Activated T-helper 1 cell treated with anti-CD3 and anti-CD28 coated beads, Interleukin-12 subunit alpha, Interleukin-12 subunit beta, Interleukin-2, Interleukin-4 antibody, amounts not matched to agents 30 ng/mL and 10 ng/mL and 1 ng/mL, durations not matched to agents 14 hours and 24 hours and 36 hours (primary cell): ENCODE results near the gene IFI27L2. TPM values are rescaled to one million over a fixed set of nuclear protein-coding genes. Genes with fewer than 3 reads are reported as not detected.

Experiments
- DNase-seq: peaks from one replicate; pipeline ENCODE4 v3.0.0; 2021; ENCODE audit warnings: low spot score
- H3K27ac Mint-ChIP-seq: one replicate; pipeline ENCODE4 v1.8.0; 2021; ENCODE audit warnings: mild to moderate bottlenecking, mixed read lengths
- H3K27me3 Mint-ChIP-seq: one replicate; pipeline ENCODE4 v1.8.0; 2022; ENCODE audit warnings: mild to moderate bottlenecking, moderate library complexity, mixed read lengths; ENCODE audit not compliant: insufficient read depth
- H3K36me3 Mint-ChIP-seq: one replicate; pipeline ENCODE4 v1.8.0; 2021; ENCODE audit warnings: low read depth, mixed read lengths
- H3K4me1 Mint-ChIP-seq: one replicate; pipeline ENCODE4 v1.8.0; 2021; ENCODE audit warnings: low read depth, mixed read lengths
- H3K4me3 Mint-ChIP-seq: one replicate; pipeline ENCODE4 v1.8.0; 2021; ENCODE audit warnings: mild to moderate bottlenecking, moderate library complexity, mixed read lengths
- H3K9me3 Mint-ChIP-seq: one replicate; pipeline ENCODE4 v1.8.0; 2021; ENCODE audit warnings: mixed read lengths
- intact Hi-C: fragments of 100-400 bp; cut with micrococcal nuclease; formaldehyde crosslinking; loops from one replicate; pipeline ENCODE4 v1.15.1; 2024
- total RNA-seq: library from RNA; stranded (reverse); gene quantifications from 2 replicates; pipeline ENCODE4 v1.2.3, GENCODE V29; 2022

The IFI27L2 gene
- total RNA-seq, 1 donor from 2014 or later: 33.5 TPM

DNA sequence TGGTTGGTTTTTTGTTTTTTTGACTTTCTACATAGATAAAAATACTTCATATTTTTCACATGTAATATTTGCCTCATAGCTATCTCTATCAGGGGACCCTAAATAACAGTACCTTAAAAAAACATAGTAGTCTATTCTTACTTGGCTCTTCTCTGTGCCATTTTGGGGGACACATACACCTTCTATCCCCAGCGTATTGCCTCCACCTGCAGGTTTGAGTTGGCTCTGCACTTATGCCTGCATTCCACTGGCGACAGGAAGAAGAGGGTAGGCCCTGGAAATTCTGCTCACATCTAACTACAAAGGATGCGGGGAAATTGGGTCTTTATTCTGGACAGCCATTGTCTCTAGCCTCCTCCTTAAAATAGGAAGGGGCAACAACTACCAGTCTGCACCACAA lies 13.8 kb upstream of the IFI27L2 start:
- intact Hi-C loops: no loop called here
- Mint-ChIP-seq H3K27me3 (peaks cover 13% of the 10 kb centered on the region), H3K27ac (no peak overlapping the region), H3K4me3 (no peak overlapping the region), H3K36me3 (no peaks in the 10 kb centered on the region), H3K9me3 (no peaks in the 10 kb centered on the region), H3K4me1 (peaks cover 13% of the 10 kb centered on the region)
- no peak for DNase-seq

DNA sequence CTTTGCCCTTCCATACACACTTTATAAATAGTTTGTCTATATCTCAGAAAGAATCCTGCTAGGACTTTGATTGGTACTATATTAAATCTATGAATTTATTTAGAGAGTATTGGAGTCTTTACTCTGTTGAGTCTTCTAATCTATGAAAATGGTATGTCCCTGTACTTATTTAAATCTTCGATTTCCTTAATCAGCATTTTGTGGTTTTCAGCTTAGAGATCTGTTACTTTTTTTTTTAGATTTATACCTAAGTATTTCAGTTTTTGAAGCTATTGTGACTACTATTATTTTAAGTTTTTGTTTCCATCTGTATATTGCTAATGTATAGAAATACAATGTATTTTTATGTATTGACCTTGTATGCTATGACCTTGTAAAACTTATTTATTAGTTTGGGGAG lies 13.4 kb upstream of the IFI27L2 start:
- Mint-ChIP-seq H3K4me3 (no peak overlapping the region), H3K9me3 (no peaks in the 10 kb centered on the region), H3K4me1 (peaks cover 13% of the 10 kb centered on the region), H3K36me3 (no peaks in the 10 kb centered on the region), H3K27ac (no peak overlapping the region), H3K27me3 (peaks cover 10% of the 10 kb centered on the region)
- intact Hi-C loops: no loop called here
- no peak for DNase-seq

DNA sequence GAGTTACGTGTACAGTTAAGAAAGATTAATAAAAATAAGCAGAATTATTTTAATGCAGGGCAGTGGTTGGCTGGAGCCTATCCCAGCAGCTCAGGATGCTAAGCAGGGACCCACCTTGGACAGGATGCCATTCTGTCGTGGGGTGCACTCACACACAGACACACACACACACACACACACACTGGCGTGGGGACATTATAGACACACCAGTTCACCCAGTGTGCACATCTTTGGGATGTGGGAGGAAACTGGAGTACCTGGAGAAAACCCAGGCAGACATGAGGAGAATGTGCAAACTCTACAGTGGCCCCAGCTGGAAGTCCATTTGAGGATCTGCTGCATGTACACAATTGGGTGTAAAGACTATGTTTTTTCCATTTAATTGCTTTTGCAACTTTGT lies 12.8 kb upstream of the IFI27L2 start:
- H3K36me3 Mint-ChIP-seq: no peaks in the 10 kb centered on the region
- no peak overlapping the region for H3K4me3 Mint-ChIP-seq
- H3K4me1 Mint-ChIP-seq: peaks cover 13% of the 10 kb centered on the region
- intact Hi-C loops: no loop called here
- peaks cover 8% of the 10 kb centered on the region for H3K27me3 Mint-ChIP-seq
- no peaks in the 10 kb centered on the region for H3K9me3 Mint-ChIP-seq
- DNase-seq: no peak
- no peak overlapping the region for H3K27ac Mint-ChIP-seq

DNA sequence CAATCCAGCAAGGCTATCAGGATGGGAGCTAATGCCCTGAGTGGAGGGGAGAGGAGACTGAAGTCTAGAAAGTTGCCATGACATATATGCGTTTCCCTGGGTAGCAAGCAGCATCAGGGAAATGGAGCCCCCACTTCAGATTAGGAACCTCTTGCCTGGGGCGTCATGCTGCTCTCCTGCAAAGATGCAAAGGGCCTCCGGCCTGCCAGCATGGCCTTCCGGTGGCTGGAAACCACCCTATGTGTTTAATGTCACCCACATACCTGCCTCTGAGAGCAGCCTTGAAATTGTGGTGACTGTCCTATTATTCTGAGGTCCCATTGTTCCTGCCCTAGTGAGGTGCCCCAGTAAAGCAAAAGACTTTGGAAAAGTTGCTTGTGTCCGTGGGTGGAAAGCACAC lies 10.0 kb upstream of the IFI27L2 start:
- Mint-ChIP-seq H3K4me1 (peaks cover 8% of the 10 kb centered on the region), H3K36me3 (no peaks in the 10 kb centered on the region), H3K27me3 (peaks cover 15% of the 10 kb centered on the region), H3K27ac (no peak overlapping the region), H3K4me3 (no peak overlapping the region), H3K9me3 (peaks cover 12% of the 10 kb centered on the region)
- intact Hi-C loops: no loop called here
- DNase-seq: no peak

DNA sequence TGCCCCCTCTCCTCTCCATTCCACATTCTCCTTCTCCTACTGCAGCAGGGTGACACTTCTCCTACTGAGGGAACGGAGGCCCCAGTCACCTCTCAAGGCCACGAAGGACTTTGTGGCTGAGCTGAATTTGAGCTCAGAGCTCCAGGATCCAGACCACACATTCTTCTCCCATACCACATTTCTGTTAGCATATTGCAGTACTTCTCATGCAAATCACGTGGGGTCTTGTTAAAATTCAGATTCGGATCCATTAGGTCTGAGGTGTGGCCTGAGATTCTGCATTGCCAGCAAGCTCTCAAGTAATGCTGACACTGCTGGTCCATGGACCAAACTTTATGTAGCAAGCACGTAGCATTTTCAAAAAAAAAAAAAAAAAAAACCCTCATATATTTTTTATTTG lies 9.6 kb upstream of the IFI27L2 start:
- no peak for DNase-seq
- Mint-ChIP-seq H3K27me3 (peaks cover 18% of the 10 kb centered on the region), H3K36me3 (no peaks in the 10 kb centered on the region), H3K4me1 (peaks cover 6% of the 10 kb centered on the region), H3K4me3 (no peak overlapping the region), H3K9me3 (peaks cover 12% of the 10 kb centered on the region), H3K27ac (no peak overlapping the region)
- intact Hi-C loops: no loop called here

DNA sequence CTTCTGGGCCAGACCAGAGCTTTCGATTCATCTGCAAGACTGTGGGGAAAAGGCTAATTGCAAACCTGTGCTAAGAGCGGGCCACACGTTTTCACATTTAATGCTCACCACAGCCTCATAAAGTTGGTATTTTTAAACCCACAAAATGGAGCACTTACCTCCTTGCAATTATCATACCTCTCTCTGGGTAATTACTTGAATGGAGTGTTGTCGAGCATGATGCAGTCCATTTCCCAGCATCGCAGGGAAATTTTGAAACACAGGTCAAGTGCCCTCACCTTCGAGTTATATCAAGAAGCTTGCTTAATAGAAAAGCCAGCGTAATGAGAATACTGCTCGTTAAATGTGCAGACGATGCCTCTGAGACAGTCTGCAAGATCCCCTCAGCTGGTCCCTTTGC lies 8.8 kb upstream of the IFI27L2 start:
- H3K27me3 Mint-ChIP-seq: peaks cover 24% of the 10 kb centered on the region
- no peak for DNase-seq
- H3K36me3 Mint-ChIP-seq: no peaks in the 10 kb centered on the region
- H3K4me1 Mint-ChIP-seq: peaks cover 6% of the 10 kb centered on the region
- no peak overlapping the region for H3K27ac Mint-ChIP-seq
- intact Hi-C loops: no loop called here
- H3K9me3 Mint-ChIP-seq: peaks cover 12% of the 10 kb centered on the region
- H3K4me3 Mint-ChIP-seq: no peak overlapping the region

DNA sequence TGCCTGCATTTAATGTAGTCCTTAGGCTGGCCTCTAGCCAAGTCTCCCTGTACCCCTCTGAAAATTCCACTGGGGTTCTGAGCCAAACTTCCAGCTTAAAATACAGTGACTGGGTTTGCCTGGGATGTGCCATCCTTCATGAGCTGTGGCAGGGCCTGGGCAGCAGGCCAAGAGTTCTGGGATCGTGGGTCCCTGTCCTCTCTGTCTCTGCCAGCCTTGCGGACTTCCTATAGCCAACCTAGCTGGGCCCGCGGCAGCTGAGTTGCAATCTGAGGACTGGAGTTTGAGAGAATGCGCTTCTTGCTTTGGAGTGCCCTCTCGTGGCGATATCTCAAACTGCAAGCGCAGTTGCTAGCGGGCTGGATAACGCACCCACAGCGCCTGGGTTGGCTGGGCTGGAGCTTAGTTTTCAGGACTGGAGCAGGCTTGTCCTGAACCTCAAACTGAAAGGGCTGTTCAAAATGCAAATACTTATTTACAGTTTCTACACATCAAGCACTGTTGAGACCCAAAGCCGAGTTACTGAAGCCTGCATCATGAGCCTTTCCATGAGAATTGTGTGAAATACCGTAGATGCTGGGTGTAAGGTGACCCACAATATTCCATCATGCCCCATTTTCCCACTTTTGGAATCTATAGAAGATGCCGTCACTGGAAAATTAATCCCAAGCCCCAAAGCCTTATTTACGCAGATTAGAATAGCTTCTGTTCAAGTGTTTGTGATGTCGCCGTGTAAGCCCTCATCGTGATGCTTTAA lies 7.3 kb upstream of the IFI27L2 start:
- intact Hi-C loops: loop anchor here (1.0 kb wide), 6 partner anchors 44 to 481 kb away; no protein-coding TSS in a partner anchor
- Mint-ChIP-seq H3K27ac (no peak overlapping the region), H3K4me1 (peaks cover 10% of the 10 kb centered on the region), H3K9me3 (peaks cover 12% of the 10 kb centered on the region), H3K36me3 (no peaks in the 10 kb centered on the region), H3K4me3 (no peak overlapping the region), H3K27me3 (peaks cover 24% of the 10 kb centered on the region)
- peak; percentile 72 for DNase-seq

DNA sequence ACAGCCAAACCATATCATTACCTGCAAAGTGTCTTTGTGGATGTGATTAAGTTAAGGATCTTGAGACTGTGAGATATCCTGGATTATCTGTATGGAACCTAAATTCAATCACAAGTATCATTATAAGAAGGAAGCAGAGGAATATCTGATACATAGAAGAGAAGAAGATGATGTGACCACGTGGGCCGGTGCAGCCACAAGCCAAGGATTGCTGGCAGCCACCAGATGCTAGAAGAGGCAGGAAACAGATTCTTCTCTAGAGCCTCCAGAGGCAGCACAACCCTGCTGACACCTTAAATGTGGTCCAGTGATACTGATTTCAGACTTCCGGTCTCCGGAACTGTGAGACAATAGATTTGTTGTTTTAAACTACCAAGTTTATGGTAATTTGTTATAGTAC lies 6.1 kb upstream of the IFI27L2 start:
- peaks cover 15% of the 10 kb centered on the region for H3K4me1 Mint-ChIP-seq
- no peak overlapping the region for H3K4me3 Mint-ChIP-seq
- DNase-seq: no peak
- H3K27ac Mint-ChIP-seq: no peak overlapping the region
- no peaks in the 10 kb centered on the region for H3K36me3 Mint-ChIP-seq
- peaks cover 30% of the 10 kb centered on the region for H3K27me3 Mint-ChIP-seq
- H3K9me3 Mint-ChIP-seq: peaks cover 12% of the 10 kb centered on the region
- intact Hi-C loops: no loop called here

DNA sequence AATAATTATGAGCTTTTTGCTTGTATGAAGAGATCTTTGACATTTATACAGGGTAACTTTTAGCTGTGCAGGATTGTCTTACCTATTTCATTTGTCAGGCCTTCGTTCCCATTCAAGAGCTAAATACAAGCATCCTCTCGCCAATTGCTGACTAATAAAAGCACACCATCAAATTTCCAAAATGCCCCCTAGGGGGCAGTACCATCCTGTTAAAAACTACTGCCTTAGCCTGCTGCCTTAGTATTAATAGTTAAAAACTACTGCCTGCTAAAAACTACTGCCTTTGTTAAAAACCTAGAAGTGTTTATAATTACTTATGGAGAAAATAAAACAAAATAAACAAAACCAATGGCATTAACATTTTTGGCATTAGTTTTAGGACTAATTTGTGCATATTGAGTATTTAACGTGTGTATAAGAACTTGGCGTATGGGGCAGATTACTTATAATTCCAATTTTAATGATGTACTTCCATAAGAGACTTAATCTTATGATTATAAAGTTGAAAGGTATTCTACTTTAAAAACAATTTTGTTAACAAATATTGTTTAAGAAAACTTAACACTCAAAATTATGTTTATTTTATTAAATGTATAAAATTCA lies 3.0 kb upstream of the IFI27L2 start:
- Mint-ChIP-seq H3K4me1 (peaks cover 31% of the 10 kb centered on the region), H3K36me3 (no peaks in the 10 kb centered on the region), H3K27ac (no peak overlapping the region), H3K4me3 (no peak overlapping the region), H3K27me3 (peaks cover 34% of the 10 kb centered on the region), H3K9me3 (peaks cover 12% of the 10 kb centered on the region)
- DNase-seq: peak; percentile 51
- intact Hi-C loops: loop anchor here (1.0 to 5.0 kb wide), 3 partner anchors 48 to 354 kb away; no protein-coding TSS in a partner anchor

DNA sequence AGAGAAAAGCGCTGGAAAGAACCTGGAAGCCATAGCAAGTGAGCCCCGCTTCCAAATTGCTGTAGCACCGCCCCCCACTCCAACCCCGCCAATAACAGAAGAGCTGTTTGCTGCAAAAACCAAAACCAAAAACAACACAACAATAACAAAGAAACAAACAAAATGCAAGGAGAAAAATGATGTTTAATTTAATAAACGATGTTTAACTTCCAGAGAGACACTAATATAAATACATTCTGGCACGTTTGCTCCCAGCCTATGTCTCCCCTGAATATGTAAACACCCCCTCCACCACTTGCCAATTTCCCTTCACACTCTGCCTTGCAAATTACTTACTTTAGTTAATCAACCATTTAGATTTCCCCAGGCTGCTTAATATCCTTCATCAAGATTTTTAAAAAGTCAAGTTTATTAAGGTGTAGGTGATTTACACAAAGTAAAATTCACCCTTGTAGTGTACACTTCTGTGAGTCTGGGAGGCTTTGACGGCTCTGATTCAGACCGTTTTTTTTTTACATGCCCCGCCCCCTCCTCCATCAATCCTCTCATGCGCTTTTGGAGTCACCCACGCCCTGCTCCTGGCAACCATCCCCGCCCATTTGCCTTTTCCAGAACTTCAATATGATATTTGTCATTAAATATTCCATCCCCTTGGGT lies 482 bp upstream of the IFI27L2 start:
- peak; percentile 32 for DNase-seq
- H3K27ac Mint-ChIP-seq: peak overlapping the region; percentile 18
- intact Hi-C loops: loop anchor here (1.0 to 5.0 kb wide), 4 partner anchors 44 to 177 kb away; partner anchors contain the start of genes DDX24, IFI27L1, OTUB2 and PPP4R4
- H3K9me3 Mint-ChIP-seq: peaks cover 2% of the 10 kb centered on the region
- peaks cover 26% of the 10 kb centered on the region for H3K4me1 Mint-ChIP-seq
- no peaks in the 10 kb centered on the region for H3K36me3 Mint-ChIP-seq
- H3K27me3 Mint-ChIP-seq: peaks cover 21% of the 10 kb centered on the region
- H3K4me3 Mint-ChIP-seq: peak overlapping the region; percentile 87

DNA sequence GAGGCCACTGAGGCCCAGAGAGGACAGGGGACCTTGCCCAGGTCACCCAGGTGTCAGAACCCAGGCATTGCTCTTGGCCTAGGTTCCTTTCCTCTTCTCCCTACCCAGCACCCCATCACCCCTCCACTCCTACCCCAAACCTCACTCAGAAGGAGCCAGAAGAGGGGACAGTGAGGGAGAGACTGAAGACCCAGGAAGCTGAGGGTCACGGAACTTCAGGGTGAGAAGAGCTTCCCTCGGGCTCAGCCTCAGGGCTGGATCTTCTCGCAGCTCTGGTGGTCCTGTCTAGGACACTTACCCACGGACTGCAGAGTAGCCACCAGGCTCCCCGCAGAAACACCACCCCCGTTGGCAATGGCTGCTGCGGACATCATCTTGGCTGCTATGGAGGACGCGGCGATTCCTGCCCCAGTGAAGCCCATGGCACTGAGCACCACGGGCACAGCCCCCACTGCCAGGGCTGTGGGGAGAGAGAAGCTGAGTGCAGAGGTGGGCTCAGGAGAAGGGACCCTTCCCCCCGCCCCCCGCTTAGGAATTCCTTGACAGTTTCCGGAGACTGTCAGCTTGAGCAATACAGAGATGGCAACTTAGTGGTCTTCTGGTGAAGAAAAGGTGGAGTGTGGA lies 1.1 kb downstream of the IFI27L2 start:
- Mint-ChIP-seq H3K27me3 (peaks cover 12% of the 10 kb centered on the region), H3K4me3 (peak overlapping the region; percentile 87), H3K4me1 (peaks cover 26% of the 10 kb centered on the region), H3K27ac (peak overlapping the region; percentile 86), H3K9me3 (no peaks in the 10 kb centered on the region), H3K36me3 (no peaks in the 10 kb centered on the region)
- no peak for DNase-seq
- intact Hi-C loops: no loop called here

DNA sequence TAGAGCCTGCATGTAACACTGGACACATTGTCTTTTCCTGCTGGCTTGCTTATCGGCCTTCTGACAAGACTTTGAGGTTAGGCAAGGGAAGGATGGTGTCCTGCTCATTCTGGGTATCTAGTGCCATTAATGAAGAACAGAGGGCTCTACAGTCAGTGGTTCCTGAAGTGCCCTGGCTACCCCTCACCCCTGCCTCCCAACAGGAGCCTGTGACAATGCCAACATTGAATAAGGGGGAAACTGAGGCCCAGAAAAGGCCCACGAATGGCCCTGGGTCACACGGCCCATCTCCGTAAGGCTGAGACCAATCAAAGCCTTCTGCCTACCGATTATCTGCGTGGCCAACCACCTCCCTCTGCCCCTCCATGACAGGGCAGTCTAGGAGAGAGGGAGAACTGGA lies 2.1 kb downstream of the IFI27L2 start:
- Mint-ChIP-seq H3K27ac (no peak overlapping the region), H3K36me3 (no peaks in the 10 kb centered on the region), H3K4me3 (no peak overlapping the region), H3K9me3 (no peaks in the 10 kb centered on the region), H3K4me1 (peaks cover 26% of the 10 kb centered on the region), H3K27me3 (peaks cover 12% of the 10 kb centered on the region)
- DNase-seq: no peak
- intact Hi-C loops: no loop called here

DNA sequence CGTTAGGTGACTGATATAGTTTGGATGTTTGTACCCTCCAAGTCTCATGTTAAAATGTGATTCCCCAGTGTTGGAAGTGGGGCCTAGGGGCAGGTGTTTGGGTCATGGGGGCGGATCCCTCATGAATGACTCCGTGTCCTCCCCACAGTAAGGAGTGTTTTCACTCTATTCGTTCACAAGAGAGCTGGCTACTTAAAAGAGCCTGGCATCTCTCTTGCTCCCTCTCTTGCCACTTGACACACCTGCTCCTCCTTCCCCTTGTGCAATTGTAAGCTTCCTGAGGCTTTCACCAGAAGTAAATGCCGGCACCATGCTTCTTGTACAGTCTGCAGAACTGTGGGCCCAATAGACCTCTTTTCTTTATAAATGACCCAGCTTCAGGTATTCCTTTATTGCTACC lies 2.6 kb downstream of the IFI27L2 start:
- peaks cover 16% of the 10 kb centered on the region for H3K27me3 Mint-ChIP-seq
- DNase-seq: no peak
- peaks cover 22% of the 10 kb centered on the region for H3K4me1 Mint-ChIP-seq
- H3K36me3 Mint-ChIP-seq: no peaks in the 10 kb centered on the region
- no peak overlapping the region for H3K4me3 Mint-ChIP-seq
- H3K9me3 Mint-ChIP-seq: no peaks in the 10 kb centered on the region
- intact Hi-C loops: no loop called here
- no peak overlapping the region for H3K27ac Mint-ChIP-seq
